GM23338 (cell line): ENCODE measurements around the gene ITPRID2. TPM values are rescaled to one million over a fixed set of nuclear protein-coding genes. Genes with fewer than 3 reads are reported as not detected.
"Not testable (repeated sequence)": the region's sequence is repeated elsewhere in the genome, so short reads cannot be mapped to it uniquely, and the experiment has no call there.

ENCODE experiments used
- ATAC-seq: fragments of 200-7000 bp; cut with Tn5 transposase; 3 replicates; pipeline ENCODE4 v1.9.1; 2020
- DNase-seq: peaks from one replicate; pipeline ENCODE4 v3.0.0-alpha.2; 2015; ENCODE audit warnings: low spot score
- H2AFZ ChIP-seq: fragments of 200-600 bp; sonication (generic); 2 replicates; pipeline ENCODE4 v1.8.0; 2016; ENCODE audit warnings: antibody characterized with exemption, mild to moderate bottlenecking, moderate library complexity
- H3F3A ChIP-seq: fragments of 200-600 bp; sonication (generic); replicated peaks from 2 replicates; pipeline ENCODE4 v1.8.0; 2017; ENCODE audit warnings: antibody characterized with exemption, mixed run types, low read depth
- H3K27ac ChIP-seq: fragments of 200-600 bp; sonication (generic); 2 replicates; pipeline ENCODE4 v1.6.1; 2016; ENCODE audit warnings: low read depth
- H3K27me3 ChIP-seq: fragments of 200-600 bp; sonication (generic); 2 replicates; pipeline ENCODE4 v1.8.0; 2016; ENCODE audit warnings: mild to moderate bottlenecking, mixed run types, moderate library complexity; ENCODE audit not compliant: insufficient read depth
- H3K36me3 ChIP-seq: fragments of 200-600 bp; sonication (generic); 2 replicates; pipeline ENCODE4 v1.8.0; 2016; ENCODE audit warnings: mild to moderate bottlenecking; ENCODE audit not compliant: insufficient read depth
- H3K4me1 ChIP-seq: fragments of 200-600 bp; sonication (generic); 2 replicates; pipeline ENCODE4 v1.8.0; 2016; ENCODE audit warnings: mild to moderate bottlenecking, moderate library complexity; ENCODE audit not compliant: insufficient read depth
- H3K4me2 ChIP-seq: fragments of 200-600 bp; sonication (generic); 2 replicates; pipeline ENCODE4 v1.7.1; 2017; ENCODE audit warnings: mixed run types
- H3K4me3 ChIP-seq: fragments of 200-600 bp; sonication (generic); 2 replicates; pipeline ENCODE4 v1.6.1; 2016; ENCODE audit warnings: mixed run types
- H3K79me2 ChIP-seq: fragments of 200-600 bp; sonication (generic); replicated peaks from 2 replicates; pipeline ENCODE4 v1.8.0; 2017; ENCODE audit warnings: mild to moderate bottlenecking; ENCODE audit not compliant: insufficient read depth
- H3K9me2 ChIP-seq: fragments of 200-600 bp; sonication (generic); 2 replicates; pipeline ENCODE4 v1.8.0; 2017; ENCODE audit not compliant: insufficient read depth
- H4K20me1 ChIP-seq: fragments of 200-600 bp; sonication (generic); replicated peaks from 2 replicates; pipeline ENCODE4 v1.8.0; 2017; ENCODE audit warnings: mild to moderate bottlenecking; ENCODE audit not compliant: insufficient read depth
- H3K27ac Mint-ChIP-seq: 2 replicates; pipeline ENCODE4 v1.8.0; 2020; ENCODE audit warnings: inconsistent platforms, mild to moderate bottlenecking, moderate library complexity, mixed read lengths
- H3K27me3 Mint-ChIP-seq: 3 replicates; pipeline ENCODE4 v1.8.0; 2022; ENCODE audit warnings: low read depth, mild to moderate bottlenecking, moderate library complexity, mixed read lengths, inconsistent platforms; ENCODE audit not compliant: insufficient read depth, poor library complexity
- H3K36me3 Mint-ChIP-seq: 3 replicates; pipeline ENCODE4 v1.8.0; 2021; ENCODE audit warnings: low read depth, mild to moderate bottlenecking, inconsistent platforms, moderate library complexity, mixed read lengths
- H3K4me1 Mint-ChIP-seq: 3 replicates; pipeline ENCODE4 v1.8.0; 2020; ENCODE audit warnings: mild to moderate bottlenecking, inconsistent platforms, mixed read lengths
- H3K4me3 Mint-ChIP-seq: 3 replicates; pipeline ENCODE4 v1.8.0; 2021; ENCODE audit warnings: moderate library complexity, mild to moderate bottlenecking, inconsistent platforms, mixed read lengths
- H3K9me3 Mint-ChIP-seq: 3 replicates; pipeline ENCODE4 v1.8.0; 2020; ENCODE audit warnings: moderate library complexity, mild to moderate bottlenecking, inconsistent platforms, mixed read lengths
- CREB1 ChIP-seq: fragments of 250-450 bp; sonication (Bioruptor Pico); IDR thresholded peaks from 2 replicates; pipeline ENCODE4 v1.5.0; 2020; ENCODE audit warnings: low read depth, mild to moderate bottlenecking, moderate library complexity
- EZH2 ChIP-seq: fragments of 200-600 bp; sonication (generic); IDR thresholded peaks from one replicate; pipeline ENCODE4 v1.8.0; 2017; ENCODE audit warnings: antibody characterized with exemption, mild to moderate bottlenecking, low read depth; ENCODE audit not compliant: unreplicated experiment
- EZH2phosphoT487 ChIP-seq: fragments of 200-600 bp; sonication (generic); IDR thresholded peaks from one replicate; pipeline ENCODE4 v1.8.1; 2018; ENCODE audit warnings: antibody characterized with exemption; ENCODE audit not compliant: unreplicated experiment
- JUNB ChIP-seq: IDR thresholded peaks from one replicate; pipeline ENCODE4 v1.6.1; 2016; ENCODE audit warnings: antibody characterized with exemption; ENCODE audit not compliant: unreplicated experiment
- POLR2AphosphoS5 ChIP-seq: IDR thresholded peaks from 2 replicates; pipeline ENCODE4 v1.6.1; 2016; ENCODE audit warnings: antibody characterized with exemption, low read depth
- STAT1 ChIP-seq: IDR thresholded peaks from one replicate; pipeline ENCODE4 v1.6.1; 2016; ENCODE audit warnings: antibody characterized with exemption; ENCODE audit not compliant: unreplicated experiment
- ZNF114 ChIP-seq: fragments of 250-450 bp; sonication (Bioruptor Pico); IDR thresholded peaks from 2 replicates; pipeline ENCODE4 v1.5.0; 2020; ENCODE audit warnings: mild to moderate bottlenecking, moderate library complexity
- ZNF331 ChIP-seq: fragments of 250-450 bp; sonication (Bioruptor Pico); IDR thresholded peaks from 2 replicates; pipeline ENCODE4 v1.5.0; 2020; ENCODE audit warnings: low read depth, mild to moderate bottlenecking, moderate library complexity
- polyA plus RNA-seq: library from polyadenylated mRNA; unstranded; fragments of >200 nt; fragmentation: Nextera tagmentation; extraction: Ambion mirVana; gene quantifications from 2 replicates; pipeline ENCODE4 v1.2.1, GENCODE V29; 2016
- total RNA-seq: library from RNA; depleted of rRNA; stranded (reverse); fragments of >200 nt; shearing (Covaris generic); gene quantifications from 2 replicates; pipeline ENCODE4 v1.2.3, GENCODE V29; 2014
- TF ChIP-seq, protein P1 (sequence below): IDR thresholded peaks from 2 replicates; pipeline ENCODE4 v1.6.1; 2016; ENCODE audit warnings: antibody characterized with exemption
- TF ChIP-seq, protein P2 (sequence below), 2 experiments: fragments of 200-600 bp in 1 of 2; sonication (generic) in 1 of 2; conservative IDR thresholded peaks; 2 replicates each; pipeline versions ENCODE4 v1.5.1 to v1.6.1; 2016 to 2017; ENCODE audit warnings: antibody characterized with exemption in 2 of 2, low read depth in 2 of 2, mild to moderate bottlenecking in 2 of 2, moderate library complexity in 1 of 2

The ITPRID2 gene
- total and polyA plus RNA-seq, 2 experiments from 2014 or later, result 4.4 to 12.0 TPM

DNA sequence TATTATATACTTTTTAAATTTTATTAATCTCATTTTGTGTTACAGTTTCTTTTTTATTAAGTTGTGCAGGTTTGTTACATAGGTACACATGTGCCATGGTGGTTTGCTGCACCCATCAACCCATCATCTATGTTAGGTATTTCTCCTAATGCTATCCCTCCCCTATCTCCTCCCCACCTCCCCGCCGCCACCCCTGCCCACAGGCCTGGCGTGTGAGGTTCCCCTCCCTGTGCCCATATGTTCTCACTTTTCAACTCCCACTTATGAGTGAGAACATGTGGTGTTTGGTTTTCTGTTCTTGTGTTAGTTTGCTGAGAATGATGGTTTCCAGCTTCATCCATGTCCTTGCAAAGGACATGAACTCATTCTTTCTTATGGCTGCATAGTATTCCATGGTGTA, 64.3 kb downstream of the ITPRID2 start:
- H3K27ac Mint-ChIP-seq, H3K79me2 ChIP-seq, ATAC-seq, H3K27me3 Mint-ChIP-seq, H3K27ac ChIP-seq, H3K4me1 ChIP-seq, DNase-seq, H3K9me2 ChIP-seq, H3K4me2 ChIP-seq, H3K27me3 ChIP-seq, H3K4me1 Mint-ChIP-seq, H3F3A ChIP-seq, H2AFZ ChIP-seq, H3K4me3 Mint-ChIP-seq, H3K36me3 ChIP-seq, H4K20me1 ChIP-seq, H3K9me3 Mint-ChIP-seq, H3K36me3 Mint-ChIP-seq, H3K4me3 ChIP-seq: not testable (repeated sequence)

DNA sequence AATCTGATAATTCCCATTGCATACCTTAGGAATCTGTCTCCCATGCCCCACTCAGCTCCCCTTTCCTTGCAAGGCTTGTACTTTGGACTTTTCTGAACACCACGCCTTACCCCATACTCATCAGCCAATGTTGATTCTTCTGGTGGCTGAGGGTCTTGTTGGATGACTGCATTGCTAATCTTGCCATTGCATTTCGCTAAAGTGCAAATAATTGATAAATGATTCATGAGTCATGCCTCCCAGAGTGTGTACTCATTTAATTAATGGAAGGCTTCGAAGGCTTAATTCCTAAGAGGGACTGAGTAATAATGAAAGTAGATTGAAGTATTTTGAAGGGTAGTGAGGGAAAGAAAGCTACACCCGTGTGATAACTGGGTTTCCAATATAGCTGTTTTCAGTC, 66.1 kb downstream of the ITPRID2 start:
- H3K4me2 ChIP-seq, result no peak overlapping the region
- ATAC-seq, result no peak

DNA sequence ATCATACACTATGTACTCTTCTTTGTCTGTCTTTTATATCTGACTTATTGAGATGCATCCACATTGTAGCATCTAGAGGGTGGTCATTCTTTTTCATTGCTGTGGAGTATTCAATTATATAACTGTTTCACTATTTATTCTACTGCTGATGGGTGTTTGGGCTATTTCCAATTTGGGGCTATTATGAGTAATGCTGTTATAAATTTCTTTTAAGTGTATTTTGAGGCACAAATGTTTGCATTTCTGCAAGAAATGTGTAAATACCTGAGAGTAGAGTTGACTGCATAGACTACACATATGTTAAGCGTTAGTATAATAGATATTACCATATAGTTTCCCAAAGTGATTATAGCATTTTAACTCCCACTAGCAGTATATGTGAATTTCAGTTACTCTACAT, 67.2 kb downstream of the ITPRID2 start:
- Histone ChIP-seq H3K27ac (no peak overlapping the region), H3F3A (no peaks in the 10 kb centered on the region), H3K4me2 (no peak overlapping the region), H3K27me3 (no peaks in the 10 kb centered on the region), H3K4me3 (no peak overlapping the region), H4K20me1 (no peaks in the 10 kb centered on the region), H2AFZ (no peak overlapping the region), H3K79me2 (no peaks in the 10 kb centered on the region), H3K4me1 (no peaks in the 10 kb centered on the region), H3K36me3 (no peaks in the 10 kb centered on the region), H3K9me2 (no peaks in the 10 kb centered on the region)
- Mint-ChIP-seq H3K27me3 (no peaks in the 10 kb centered on the region), H3K4me1 (peaks cover 5% of the 10 kb centered on the region), H3K4me3 (no peak overlapping the region), H3K36me3 (no peaks in the 10 kb centered on the region), H3K9me3 (peaks cover 2% of the 10 kb centered on the region; the same call in 1 of the 3 replicates), H3K27ac (no peak overlapping the region)
- no peak for DNase-seq
- ATAC-seq, result no peak
- TF ChIP-seq ZNF114 (no peak), CREB1 (CRISPR knock-in tag) (no peak), EZH2 (no peak), EZH2phosphoT487 (no peak), POLR2AphosphoS5 (no peak)
- TF ChIP-seq, protein P1, sequence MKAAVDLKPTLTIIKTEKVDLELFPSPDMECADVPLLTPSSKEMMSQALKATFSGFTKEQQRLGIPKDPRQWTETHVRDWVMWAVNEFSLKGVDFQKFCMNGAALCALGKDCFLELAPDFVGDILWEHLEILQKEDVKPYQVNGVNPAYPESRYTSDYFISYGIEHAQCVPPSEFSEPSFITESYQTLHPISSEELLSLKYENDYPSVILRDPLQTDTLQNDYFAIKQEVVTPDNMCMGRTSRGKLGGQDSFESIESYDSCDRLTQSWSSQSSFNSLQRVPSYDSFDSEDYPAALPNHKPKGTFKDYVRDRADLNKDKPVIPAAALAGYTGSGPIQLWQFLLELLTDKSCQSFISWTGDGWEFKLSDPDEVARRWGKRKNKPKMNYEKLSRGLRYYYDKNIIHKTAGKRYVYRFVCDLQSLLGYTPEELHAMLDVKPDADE, result no peak

More for the DNA sequence above, 66.1 kb downstream of the ITPRID2 start:
- Mint-ChIP-seq H3K4me1 (peaks cover 8% of the 10 kb centered on the region), H3K27me3 (no peaks in the 10 kb centered on the region), H3K9me3 (peaks cover 2% of the 10 kb centered on the region; the same call in 1 of the 3 replicates), H3K27ac (no peak overlapping the region), H3K4me3 (no peak overlapping the region), H3K36me3 (no peaks in the 10 kb centered on the region)
- Histone ChIP-seq H2AFZ (no peak overlapping the region), H3K79me2 (no peaks in the 10 kb centered on the region), H3K27me3 (no peaks in the 10 kb centered on the region), H3K27ac (no peak overlapping the region), H3K36me3 (no peaks in the 10 kb centered on the region), H3K9me2 (no peaks in the 10 kb centered on the region), H3K4me3 (no peak overlapping the region), H3F3A (no peaks in the 10 kb centered on the region), H3K4me1 (no peaks in the 10 kb centered on the region), H4K20me1 (no peaks in the 10 kb centered on the region)
- DNase-seq, result no peak
- TF ChIP-seq CREB1 (CRISPR knock-in tag) (no peak), STAT1 (no peak), JUNB (no peak), EZH2phosphoT487 (no peak), ZNF114 (no peak), ZNF331 (no peak)
- TF ChIP-seq, protein P1, result no peak
- TF ChIP-seq, protein P2, sequence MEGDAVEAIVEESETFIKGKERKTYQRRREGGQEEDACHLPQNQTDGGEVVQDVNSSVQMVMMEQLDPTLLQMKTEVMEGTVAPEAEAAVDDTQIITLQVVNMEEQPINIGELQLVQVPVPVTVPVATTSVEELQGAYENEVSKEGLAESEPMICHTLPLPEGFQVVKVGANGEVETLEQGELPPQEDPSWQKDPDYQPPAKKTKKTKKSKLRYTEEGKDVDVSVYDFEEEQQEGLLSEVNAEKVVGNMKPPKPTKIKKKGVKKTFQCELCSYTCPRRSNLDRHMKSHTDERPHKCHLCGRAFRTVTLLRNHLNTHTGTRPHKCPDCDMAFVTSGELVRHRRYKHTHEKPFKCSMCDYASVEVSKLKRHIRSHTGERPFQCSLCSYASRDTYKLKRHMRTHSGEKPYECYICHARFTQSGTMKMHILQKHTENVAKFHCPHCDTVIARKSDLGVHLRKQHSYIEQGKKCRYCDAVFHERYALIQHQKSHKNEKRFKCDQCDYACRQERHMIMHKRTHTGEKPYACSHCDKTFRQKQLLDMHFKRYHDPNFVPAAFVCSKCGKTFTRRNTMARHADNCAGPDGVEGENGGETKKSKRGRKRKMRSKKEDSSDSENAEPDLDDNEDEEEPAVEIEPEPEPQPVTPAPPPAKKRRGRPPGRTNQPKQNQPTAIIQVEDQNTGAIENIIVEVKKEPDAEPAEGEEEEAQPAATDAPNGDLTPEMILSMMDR (conservative IDR thresholded peaks at IDR 0.05; ENCODE audit: low read depth in 2 of 2), result no peak
